Measurements from ENCODE around the gene SDHAF2.

Gene SDHAF2

GRCh38 chr11:61481806-61482205 lies 51.9 kb downstream of the SDHAF2 start:
- Histone ChIP-seq H3K79me2 (no peaks in the 10 kb centered on the region), H3K27me3 (ENCODE audit: control insufficient read depth, insufficient read depth, low read length) (no peaks in the 10 kb centered on the region), H3K27ac (no peak overlapping the region), H3K36me3 (ENCODE audit: control insufficient read depth, insufficient read depth, low read length) (no peaks in the 10 kb centered on the region), H3K9ac (no peak overlapping the region), H3K4me3 (ENCODE audit: low read depth, low read length) (no peak overlapping the region), H3K9me3 (ENCODE audit: control insufficient read depth, low read length) (no peaks in the 10 kb centered on the region), H3K4me2 (ENCODE audit: low read length) (no peak overlapping the region), H2AFZ (no peak overlapping the region), H3K4me1 (no peaks in the 10 kb centered on the region)
- TF ChIP-seq, protein P1, sequence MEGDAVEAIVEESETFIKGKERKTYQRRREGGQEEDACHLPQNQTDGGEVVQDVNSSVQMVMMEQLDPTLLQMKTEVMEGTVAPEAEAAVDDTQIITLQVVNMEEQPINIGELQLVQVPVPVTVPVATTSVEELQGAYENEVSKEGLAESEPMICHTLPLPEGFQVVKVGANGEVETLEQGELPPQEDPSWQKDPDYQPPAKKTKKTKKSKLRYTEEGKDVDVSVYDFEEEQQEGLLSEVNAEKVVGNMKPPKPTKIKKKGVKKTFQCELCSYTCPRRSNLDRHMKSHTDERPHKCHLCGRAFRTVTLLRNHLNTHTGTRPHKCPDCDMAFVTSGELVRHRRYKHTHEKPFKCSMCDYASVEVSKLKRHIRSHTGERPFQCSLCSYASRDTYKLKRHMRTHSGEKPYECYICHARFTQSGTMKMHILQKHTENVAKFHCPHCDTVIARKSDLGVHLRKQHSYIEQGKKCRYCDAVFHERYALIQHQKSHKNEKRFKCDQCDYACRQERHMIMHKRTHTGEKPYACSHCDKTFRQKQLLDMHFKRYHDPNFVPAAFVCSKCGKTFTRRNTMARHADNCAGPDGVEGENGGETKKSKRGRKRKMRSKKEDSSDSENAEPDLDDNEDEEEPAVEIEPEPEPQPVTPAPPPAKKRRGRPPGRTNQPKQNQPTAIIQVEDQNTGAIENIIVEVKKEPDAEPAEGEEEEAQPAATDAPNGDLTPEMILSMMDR (IDR thresholded peaks at IDR 0.05) = no peak

- Histone ChIP-seq H3K4me2 (ENCODE audit: low read length) (no peak overlapping the region), H2AFZ (no peak overlapping the region), H3K36me3 (ENCODE audit: control insufficient read depth, insufficient read depth, low read length) (no peaks in the 10 kb centered on the region), H3K4me3 (ENCODE audit: low read depth, low read length) (no peak overlapping the region), H3K27ac (no peak overlapping the region), H3K27me3 (ENCODE audit: control insufficient read depth, insufficient read depth, low read length) (no peaks in the 10 kb centered on the region), H3K9ac (no peak overlapping the region), H3K79me2 (no peaks in the 10 kb centered on the region), H3K4me1 (no peaks in the 10 kb centered on the region), H3K9me3 (ENCODE audit: control insufficient read depth, low read length) (no peaks in the 10 kb centered on the region)
- TF ChIP-seq, protein P1 (IDR thresholded peaks at IDR 0.05) = peak; percentile 9
Measured at GRCh38 chr11:61482513-61482912, 52.6 kb downstream of the SDHAF2 start.

- no peaks in the 10 kb centered on the region for H3K36me3 ChIP-seq (ENCODE audit: control insufficient read depth, insufficient read depth, low read length)
- no peak overlapping the region for H3K4me2 ChIP-seq (ENCODE audit: low read length)
Measured at GRCh38 chr11:61484541-61484940, 54.6 kb downstream of the SDHAF2 start.

GRCh38 chr11:61485080-61485479 lies 55.2 kb downstream of the SDHAF2 start:
- no peak overlapping the region for H3K9ac ChIP-seq
- H3K27ac ChIP-seq = no peak overlapping the region
- H3K36me3 ChIP-seq (ENCODE audit: control insufficient read depth, insufficient read depth, low read length) = no peaks in the 10 kb centered on the region
- peaks cover 15% of the 10 kb centered on the region for H3K4me1 ChIP-seq
- no peak overlapping the region for H3K4me3 ChIP-seq (ENCODE audit: low read depth, low read length)
- H2AFZ ChIP-seq = no peak overlapping the region
- H3K9me3 ChIP-seq (ENCODE audit: control insufficient read depth, low read length) = no peaks in the 10 kb centered on the region
- TF ChIP-seq, protein P1 (IDR thresholded peaks at IDR 0.05) = no peak
- H3K27me3 ChIP-seq (ENCODE audit: control insufficient read depth, insufficient read depth, low read length) = no peaks in the 10 kb centered on the region
- H3K79me2 ChIP-seq = no peaks in the 10 kb centered on the region
- no peak overlapping the region for H3K4me2 ChIP-seq (ENCODE audit: low read length)

More at GRCh38 chr11:61484541-61484940, 54.6 kb downstream of the SDHAF2 start:
- Histone ChIP-seq H2AFZ (no peak overlapping the region), H3K27me3 (ENCODE audit: control insufficient read depth, insufficient read depth, low read length) (no peaks in the 10 kb centered on the region), H3K9me3 (ENCODE audit: control insufficient read depth, low read length) (no peaks in the 10 kb centered on the region), H3K4me3 (ENCODE audit: low read depth, low read length) (no peak overlapping the region), H3K79me2 (no peaks in the 10 kb centered on the region), H3K4me1 (peaks cover 10% of the 10 kb centered on the region), H3K27ac (no peak overlapping the region), H3K9ac (no peak overlapping the region)
- TF ChIP-seq, protein P1 (IDR thresholded peaks at IDR 0.05) = no peak

- Histone ChIP-seq H3K4me2 (ENCODE audit: low read length) (no peak overlapping the region), H3K27ac (no peak overlapping the region), H3K27me3 (ENCODE audit: control insufficient read depth, insufficient read depth, low read length) (no peaks in the 10 kb centered on the region), H2AFZ (no peak overlapping the region), H3K4me1 (peaks cover 21% of the 10 kb centered on the region), H3K9me3 (ENCODE audit: control insufficient read depth, low read length) (no peaks in the 10 kb centered on the region), H3K79me2 (no peaks in the 10 kb centered on the region), H3K9ac (no peak overlapping the region), H3K36me3 (ENCODE audit: control insufficient read depth, insufficient read depth, low read length) (no peaks in the 10 kb centered on the region), H3K4me3 (ENCODE audit: low read depth, low read length) (no peak overlapping the region)
- TF ChIP-seq, protein P1 (IDR thresholded peaks at IDR 0.05) = no peak
Measured at GRCh38 chr11:61486011-61486620, 56.2 kb downstream of the SDHAF2 start.
